GM10266 (cell line): ENCODE measurements around the gene ATP13A3.

Source experiments
- DNase-seq: peaks from one replicate; pipeline ENCODE4 v3.0.0; 2012; ENCODE audit errors: extremely low spot score
- CTCF ChIP-seq: IDR thresholded peaks from 2 replicates; pipeline ENCODE4 v1.5.1; 2012; ENCODE audit warnings: mild to moderate bottlenecking, low read depth; ENCODE audit not compliant: control insufficient read depth, insufficient read depth; ENCODE audit errors: missing control alignments

ATP13A3 gene

GRCh38 chr3:194439881-194440550, 46.8 kb downstream of the ATP13A3 start:
- DNase-seq = no peak
- TF ChIP-seq CTCF = no peak

- DNase-seq = no peak
- no peak for TF ChIP-seq CTCF
Measured at GRCh38 chr3:194434503-194434902, 52.3 kb downstream of the ATP13A3 start.

- TF ChIP-seq CTCF = no peak
- no peak for DNase-seq
Measured at GRCh38 chr3:194431554-194431953, 55.2 kb downstream of the ATP13A3 start.

- no peak for TF ChIP-seq CTCF
- DNase-seq = no peak
Measured at GRCh38 chr3:194425399-194425798, 61.4 kb downstream of the ATP13A3 start.

- no peak for DNase-seq
- TF ChIP-seq CTCF = no peak
Measured at GRCh38 chr3:194424953-194425352, 61.8 kb downstream of the ATP13A3 start.

- no peak for DNase-seq
- TF ChIP-seq CTCF = no peak
Measured at GRCh38 chr3:194424373-194424772, 62.4 kb downstream of the ATP13A3 start.

- no peak for TF ChIP-seq CTCF
- DNase-seq = no peak
Measured at GRCh38 chr3:194423317-194423716, 63.5 kb downstream of the ATP13A3 start.
